Right atrium auricular region (tissue), 2 donors: Measurements from ENCODE around the gene MAN1C1. TPM values are rescaled to one million over a fixed set of nuclear protein-coding genes. Genes with fewer than 3 reads are reported as not detected.

Source experiments
- DNase-seq: peaks from one replicate; pipeline ENCODE4 v3.0.0-alpha.2; 2019; ENCODE audit warnings: low spot score
- H3K27ac ChIP-seq, 2 donors: fragments of 200-600 bp; sonication (generic); 1 replicate in 1 of 2; 2 replicates in 1 of 2; pipeline ENCODE4 v1.5.1; 2016 to 2019
- H3K27me3 ChIP-seq, 2 donors: fragments of 200-600 bp; sonication (generic); one replicate each; pipeline versions ENCODE4 v1.5.1 to v1.6.0; 2017 to 2019
- H3K36me3 ChIP-seq: fragments of 200-600 bp; sonication (generic); one replicate; pipeline ENCODE4 v1.5.1; 2016
- H3K4me1 ChIP-seq, 2 donors: fragments of 200-600 bp; sonication (generic); one replicate each; pipeline versions ENCODE4 v1.5.1 to v1.6.0; 2017 to 2019
- H3K4me3 ChIP-seq, 2 donors: fragments of 200-600 bp; sonication (generic); 1 replicate in 1 of 2; 2 replicates in 1 of 2; pipeline ENCODE4 v1.5.1; 2017 to 2019; ENCODE audit warnings: mild to moderate bottlenecking in 1 of 2, moderate library complexity in 1 of 2
- H3K9me3 ChIP-seq, 2 donors: fragments of 200-600 bp; sonication (generic); one replicate each; pipeline ENCODE4 v1.5.1; 2019
- total RNA-seq, 2 donors: library from RNA; depleted of rRNA; stranded (reverse); fragments of >200 nt; gene quantifications; one replicate each; pipeline ENCODE4 v1.1.0, GENCODE V29; 2016
- TF ChIP-seq, protein P1 (sequence below), 2 donors: fragments of 200-600 bp; sonication (generic); IDR thresholded peaks; one replicate each; pipeline ENCODE4 v1.5.1; 2019; ENCODE audit warnings: antibody characterized with exemption in 2 of 2

MAN1C1 gene
- total RNA-seq, 2 donors from 2014 or later, result 9.4 to 13.6 TPM

GRCh38 chr1:25832336-25833037, 215.9 kb downstream of the MAN1C1 start:
- TF ChIP-seq, protein P1, sequence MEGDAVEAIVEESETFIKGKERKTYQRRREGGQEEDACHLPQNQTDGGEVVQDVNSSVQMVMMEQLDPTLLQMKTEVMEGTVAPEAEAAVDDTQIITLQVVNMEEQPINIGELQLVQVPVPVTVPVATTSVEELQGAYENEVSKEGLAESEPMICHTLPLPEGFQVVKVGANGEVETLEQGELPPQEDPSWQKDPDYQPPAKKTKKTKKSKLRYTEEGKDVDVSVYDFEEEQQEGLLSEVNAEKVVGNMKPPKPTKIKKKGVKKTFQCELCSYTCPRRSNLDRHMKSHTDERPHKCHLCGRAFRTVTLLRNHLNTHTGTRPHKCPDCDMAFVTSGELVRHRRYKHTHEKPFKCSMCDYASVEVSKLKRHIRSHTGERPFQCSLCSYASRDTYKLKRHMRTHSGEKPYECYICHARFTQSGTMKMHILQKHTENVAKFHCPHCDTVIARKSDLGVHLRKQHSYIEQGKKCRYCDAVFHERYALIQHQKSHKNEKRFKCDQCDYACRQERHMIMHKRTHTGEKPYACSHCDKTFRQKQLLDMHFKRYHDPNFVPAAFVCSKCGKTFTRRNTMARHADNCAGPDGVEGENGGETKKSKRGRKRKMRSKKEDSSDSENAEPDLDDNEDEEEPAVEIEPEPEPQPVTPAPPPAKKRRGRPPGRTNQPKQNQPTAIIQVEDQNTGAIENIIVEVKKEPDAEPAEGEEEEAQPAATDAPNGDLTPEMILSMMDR (IDR thresholded peaks at IDR 0.05), result no peak
- Histone ChIP-seq H3K27ac (no peak overlapping the region), H3K4me3 (no peak overlapping the region), H3K9me3 (no peaks in the 10 kb centered on the region), H3K4me1 (peaks cover 0 to 17% of the 10 kb centered on the region in 2 donors), H3K36me3 (peaks cover 68% of the 10 kb centered on the region), H3K27me3 (no peaks in the 10 kb centered on the region)
- DNase-seq, result no peak

GRCh38 chr1:25833158-25833557, 216.6 kb downstream of the MAN1C1 start:
- no peak for DNase-seq
- Histone ChIP-seq H3K4me3 (no peak overlapping the region), H3K27me3 (no peaks in the 10 kb centered on the region), H3K27ac (no peak overlapping the region), H3K4me1 (peaks cover 0 to 17% of the 10 kb centered on the region in 2 donors), H3K9me3 (no peaks in the 10 kb centered on the region), H3K36me3 (peaks cover 62% of the 10 kb centered on the region)
- TF ChIP-seq, protein P1 (IDR thresholded peaks at IDR 0.05), result no peak

Other genes with a start within 250 kb of the MAN1C1 start
- gene RHCE, start 196.0 kb upstream of the MAN1C1 start, total RNA-seq, result under 1 TPM in 1 of 2 donors, not detected in 1; 0.28 TPM
- 10 to 100 TPM; 14.0 to 14.5 TPM for gene MACO1, start 185.9 kb upstream of the MAN1C1 start, total RNA-seq
- gene LDLRAP1, start 73.2 kb upstream of the MAN1C1 start, total RNA-seq, result 10 to 100 TPM in 1 of 2 donors, 1 to 10 TPM in 1; 8.9 to 10.1 TPM
- 10 to 100 TPM; 31.7 to 34.2 TPM for gene SELENON, start 183.4 kb downstream of the MAN1C1 start, total RNA-seq
- gene MTFR1L, start 203.2 kb downstream of the MAN1C1 start, total RNA-seq, result 100 to 1,000 TPM; 154 to 303 TPM
- gene AUNIP, start 242.7 kb downstream of the MAN1C1 start, total RNA-seq, result not detected